HepG2 (cell line): ENCODE results near the gene RHOT1.

Experiments
- CTCF ChIP-seq: sonication (generic); formaldehyde crosslinking; IDR thresholded peaks from 2 replicates; pipeline ENCODE4 v1.5.0; 2020; ENCODE audit warnings: mild to moderate bottlenecking, missing genetic modification reagents, moderate library complexity
- NFATC3 ChIP-seq: sonication (generic); formaldehyde crosslinking; IDR thresholded peaks from 2 replicates; pipeline ENCODE4 v1.5.1; 2020; ENCODE audit warnings: mild to moderate bottlenecking, missing genetic modification reagents
- POLR2A ChIP-seq, 2 experiments: IDR thresholded peaks; 2 replicates each; pipeline ENCODE4 v1.6.1; 2011; ENCODE audit warnings: low read depth in 2 of 2, low read length in 2 of 2, mild to moderate bottlenecking in 1 of 2, moderate library complexity in 1 of 2; ENCODE audit not compliant: insufficient read depth in 1 of 2

DNA sequence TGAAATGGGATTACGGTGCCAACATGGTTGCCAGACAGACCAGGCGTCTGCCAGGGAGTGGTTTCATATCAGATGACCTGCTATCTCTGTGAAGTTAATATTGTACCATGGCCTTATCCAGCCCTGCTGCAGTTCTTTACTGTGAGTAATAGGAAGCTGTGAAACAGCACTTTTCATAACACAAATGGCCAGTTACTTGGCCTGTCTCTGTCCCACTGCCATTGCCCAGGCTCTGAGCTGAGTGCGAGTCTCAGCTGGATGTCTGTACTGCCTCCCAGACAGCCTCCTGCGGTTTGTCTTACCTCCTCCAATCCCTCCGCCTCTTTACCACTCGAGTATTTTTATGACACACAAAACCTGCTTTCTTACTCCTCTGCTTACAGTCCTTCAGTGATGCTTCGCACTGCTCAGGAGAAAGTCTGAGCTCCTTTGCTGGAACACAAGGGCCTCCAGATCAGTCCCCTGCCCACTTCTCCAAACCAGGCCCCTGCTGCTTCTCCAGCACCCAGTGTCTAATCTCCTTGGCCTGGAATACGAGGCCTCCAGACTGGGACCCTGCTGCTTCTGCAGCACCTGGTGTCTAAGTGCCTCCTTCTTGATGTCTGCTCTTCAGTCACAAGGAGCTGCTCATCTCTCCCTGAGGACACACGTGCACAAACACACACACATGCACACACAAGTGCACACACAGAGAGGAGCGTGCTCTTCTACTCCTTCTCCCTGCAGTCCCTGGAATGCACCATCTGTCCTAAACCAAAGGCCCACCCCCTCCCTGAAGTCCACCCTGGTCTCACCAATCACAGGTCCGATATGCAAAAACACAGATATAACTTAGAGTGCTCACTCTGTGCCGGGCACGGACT is 17.1 kb upstream of the RHOT1 start:
- TF ChIP-seq CTCF (CRISPR knock-in tag) = no peak
- TF ChIP-seq NFATC3 (CRISPR knock-in tag) = no peak
- no peak for TF ChIP-seq POLR2A (IDR thresholded peaks at IDR 0.05; ENCODE audit: insufficient read depth in 1 of 2, low read depth in 2 of 2, low read length in 2 of 2)
